Large intestine (tissue), 3 donors: ENCODE results near the gene PTGER1. TPM values are rescaled to one million over a fixed set of nuclear protein-coding genes. Genes with fewer than 3 reads are reported as not detected.
"Not testable (repeated sequence)": the region's sequence is repeated elsewhere in the genome, so short reads cannot be mapped to it uniquely, and the experiment has no call there.

ENCODE experiments used
- DNase-seq, 2 donors: peaks; one replicate each; pipeline versions ENCODE4 v3.0.0 to v3.0.0-alpha.2; 2013
- H3K27ac ChIP-seq: one replicate; pipeline ENCODE4 v1.5.1; 2013; ENCODE audit warnings: low read length
- H3K27me3 ChIP-seq: 2 replicates; pipeline ENCODE4 v1.6.1; 2013; ENCODE audit warnings: low read length; ENCODE audit not compliant: control insufficient read depth, insufficient read depth
- H3K36me3 ChIP-seq: 2 replicates; pipeline ENCODE4 v1.6.1; 2013; ENCODE audit warnings: low read length; ENCODE audit not compliant: control insufficient read depth, insufficient read depth
- H3K4me1 ChIP-seq: one replicate; pipeline ENCODE4 v1.6.1; 2013; ENCODE audit warnings: low read length; ENCODE audit not compliant: control insufficient read depth, insufficient read depth
- H3K4me3 ChIP-seq: one replicate; pipeline ENCODE4 v1.5.1; 2013; ENCODE audit warnings: low read length
- H3K9me3 ChIP-seq: one replicate; pipeline ENCODE4 v1.6.1; 2013; ENCODE audit warnings: mild to moderate bottlenecking, low read depth, low read length, moderate library complexity; ENCODE audit not compliant: control insufficient read depth
- WGBS: methylation state at CpG from one replicate; pipeline ENCODE4 v1.1.5; 2013; ENCODE audit warnings: low lambda C conversion rate; ENCODE audit not compliant: insufficient coverage; 5-methylcytosine and 5-hydroxymethylcytosine counted together
- polyA plus RNA-seq: library from polyadenylated mRNA; unstranded; fragments of 120-200 nt; gene quantifications from one replicate; pipeline ENCODE4 v1.2.1, GENCODE V29; 2013

Gene PTGER1
- polyA plus RNA-seq, 1 donor = 0.97 TPM

- Histone ChIP-seq H3K36me3 (peaks cover 47% of the 10 kb centered on the region), H3K27ac (no peak overlapping the region), H3K4me1 (no peaks in the 10 kb centered on the region), H3K9me3 (no peaks in the 10 kb centered on the region), H3K4me3 (no peak overlapping the region), H3K27me3 (no peaks in the 10 kb centered on the region)
- no peak for DNase-seq
- no CpG with 5 or more reads among the region's 5 CpGs for WGBS
Observed at GRCh38 chr19:14459703-14460102, 15.5 kb downstream of the PTGER1 start.

GRCh38 chr19:14452303-14452702, 22.9 kb downstream of the PTGER1 start:
- DNase-seq, H3K4me1 ChIP-seq, H3K9me3 ChIP-seq, H3K27me3 ChIP-seq, H3K27ac ChIP-seq, H3K4me3 ChIP-seq: not testable (repeated sequence)
- WGBS = 100% methylated on average over 1 of the region's 3 CpGs
- H3K36me3 ChIP-seq = peaks cover 52% of the 10 kb centered on the region

GRCh38 chr19:14450876-14451275, 24.3 kb downstream of the PTGER1 start:
- Histone ChIP-seq H3K27me3 (no peaks in the 10 kb centered on the region), H3K4me1 (no peaks in the 10 kb centered on the region), H3K36me3 (peaks cover 64% of the 10 kb centered on the region), H3K27ac (no peak overlapping the region), H3K4me3 (no peak overlapping the region), H3K9me3 (peaks cover 6% of the 10 kb centered on the region)
- no peak for DNase-seq
- WGBS = 100% methylated on average over 2 of the region's 19 CpGs

- Histone ChIP-seq H3K4me3 (no peak overlapping the region), H3K9me3 (peaks cover 6% of the 10 kb centered on the region), H3K36me3 (peaks cover 64% of the 10 kb centered on the region), H3K27me3 (no peaks in the 10 kb centered on the region), H3K4me1 (no peaks in the 10 kb centered on the region), H3K27ac (no peak overlapping the region)
- no CpG with 5 or more reads among the region's 30 CpGs for WGBS
- DNase-seq = no peak
Observed at GRCh38 chr19:14450168-14450874, 24.8 kb downstream of the PTGER1 start.

- peaks cover 66% of the 10 kb centered on the region for H3K36me3 ChIP-seq
- no peak overlapping the region for H3K27ac ChIP-seq
- WGBS = no CpG with 5 or more reads among the region's 6 CpGs
- H3K4me3 ChIP-seq = no peak overlapping the region
- H3K9me3 ChIP-seq = peaks cover 6% of the 10 kb centered on the region
- no peaks in the 10 kb centered on the region for H3K27me3 ChIP-seq
- DNase-seq = no peak
- H3K4me1 ChIP-seq = no peaks in the 10 kb centered on the region
Observed at GRCh38 chr19:14449321-14449720, 25.8 kb downstream of the PTGER1 start.

- Histone ChIP-seq H3K27ac (no peak overlapping the region), H3K4me1 (no peaks in the 10 kb centered on the region), H3K36me3 (peaks cover 79% of the 10 kb centered on the region), H3K27me3 (no peaks in the 10 kb centered on the region), H3K4me3 (no peak overlapping the region), H3K9me3 (peaks cover 6% of the 10 kb centered on the region)
- no peak for DNase-seq
- 100% methylated on average over 1 of the region's 10 CpGs for WGBS
Observed at GRCh38 chr19:14446336-14447036, 28.7 kb downstream of the PTGER1 start.

- Histone ChIP-seq H3K27ac (no peak overlapping the region), H3K36me3 (peaks cover 56% of the 10 kb centered on the region), H3K27me3 (no peaks in the 10 kb centered on the region), H3K9me3 (peaks cover 2% of the 10 kb centered on the region), H3K4me3 (no peak overlapping the region), H3K4me1 (peaks cover 11% of the 10 kb centered on the region)
- no CpG with 5 or more reads among the region's 14 CpGs for WGBS
- no peak for DNase-seq
Observed at GRCh38 chr19:14443632-14444216, 31.4 kb downstream of the PTGER1 start.

- Histone ChIP-seq H3K4me1 (peaks cover 11% of the 10 kb centered on the region), H3K27ac (no peak overlapping the region), H3K27me3 (no peaks in the 10 kb centered on the region), H3K36me3 (peaks cover 49% of the 10 kb centered on the region), H3K4me3 (no peak overlapping the region), H3K9me3 (peaks cover 2% of the 10 kb centered on the region)
- WGBS = no CpG with 5 or more reads among the region's 16 CpGs
- no peak for DNase-seq
Observed at GRCh38 chr19:14442891-14443631, 32.1 kb downstream of the PTGER1 start.

GRCh38 chr19:14441041-14441938, 33.9 kb downstream of the PTGER1 start:
- no peak overlapping the region for H3K27ac ChIP-seq
- no CpG with 5 or more reads among the region's 34 CpGs for WGBS
- no peak for DNase-seq

More at GRCh38 chr19:14441041-14441938, 33.9 kb downstream of the PTGER1 start:
- Histone ChIP-seq H3K36me3 (peaks cover 37% of the 10 kb centered on the region), H3K27me3 (no peaks in the 10 kb centered on the region), H3K4me1 (peaks cover 11% of the 10 kb centered on the region), H3K9me3 (peaks cover under 1% of the 10 kb centered on the region), H3K4me3 (no peak overlapping the region)
